HG02798 (cell line): ENCODE results near the gene HSPB2.
"Not testable (repeated sequence)": the region's sequence is repeated elsewhere in the genome, so short reads cannot be mapped to it uniquely, and the experiment has no call there.

Source experiments
- ATAC-seq: cut with Tn5 transposase; IDR thresholded peaks from one replicate; pipeline ENCODE4 v1.9.1; 2021; ENCODE audit warnings: mild to moderate bottlenecking; ENCODE audit not compliant: unreplicated experiment, poor library complexity

HSPB2 gene

DNA sequence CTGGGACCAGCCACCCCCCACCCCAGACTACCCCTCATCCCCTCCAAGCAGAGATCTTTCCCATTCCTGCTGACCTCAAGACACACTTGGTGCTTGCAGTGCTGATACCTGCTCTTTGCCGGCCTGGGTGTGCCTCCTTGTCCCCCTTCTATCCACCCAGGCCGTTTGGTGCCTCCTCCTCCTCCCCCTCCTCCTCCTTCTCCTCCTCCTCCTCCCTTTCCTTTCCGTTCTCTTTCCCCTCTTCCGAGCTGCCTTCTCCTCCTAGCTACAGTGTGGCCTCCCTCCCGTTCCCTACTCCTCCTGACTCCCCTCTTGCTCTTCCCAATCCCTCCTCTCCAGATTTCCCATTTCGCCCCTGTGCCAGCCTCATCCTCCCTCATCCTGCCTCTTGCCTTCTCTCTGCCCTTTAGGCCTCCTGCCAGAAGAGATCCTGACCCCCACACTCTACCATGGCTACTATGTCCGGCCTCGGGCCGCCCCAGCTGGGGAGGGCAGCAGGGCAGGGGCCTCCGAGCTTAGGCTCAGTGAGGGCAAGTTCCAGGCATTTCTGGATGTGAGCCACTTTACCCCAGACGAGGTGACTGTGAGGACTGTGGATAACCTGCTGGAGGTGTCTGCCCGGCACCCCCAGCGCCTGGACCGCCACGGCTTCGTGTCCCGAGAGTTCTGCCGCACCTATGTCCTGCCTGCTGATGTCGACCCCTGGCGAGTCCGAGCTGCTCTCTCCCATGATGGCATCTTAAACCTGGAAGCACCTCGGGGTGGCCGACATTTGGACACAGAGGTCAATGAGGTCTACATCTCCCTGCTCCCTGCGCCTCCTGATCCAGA, 712 bp downstream of the HSPB2 start:
- ATAC-seq, result no peak

- no peak for ATAC-seq
Measured at GRCh38 chr11:111913997-111914396, 1.5 kb downstream of the HSPB2 start.

GRCh38 chr11:111916768-111917167, 4.2 kb downstream of the HSPB2 start:
- no peak for ATAC-seq

DNA sequence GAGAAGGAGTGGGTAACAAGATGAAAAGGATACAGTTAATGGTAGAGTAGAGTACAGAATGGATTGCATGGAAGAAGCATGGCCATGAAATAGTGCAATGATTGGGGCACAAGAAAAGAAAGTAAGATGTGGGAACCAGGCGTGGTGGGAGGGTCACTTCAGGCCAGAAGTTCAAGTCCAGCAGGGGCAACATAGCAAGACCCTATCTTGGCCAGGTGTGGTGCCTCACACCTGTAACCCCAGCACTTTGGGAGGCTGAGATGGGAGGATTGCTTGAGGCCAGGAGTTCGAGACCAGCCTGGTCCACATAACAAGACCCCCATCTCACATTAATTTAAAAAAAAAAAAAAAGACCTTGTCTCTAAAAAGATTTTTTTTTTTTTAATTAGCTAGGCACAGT, 4.8 kb downstream of the HSPB2 start:
- ATAC-seq, result no peak

DNA sequence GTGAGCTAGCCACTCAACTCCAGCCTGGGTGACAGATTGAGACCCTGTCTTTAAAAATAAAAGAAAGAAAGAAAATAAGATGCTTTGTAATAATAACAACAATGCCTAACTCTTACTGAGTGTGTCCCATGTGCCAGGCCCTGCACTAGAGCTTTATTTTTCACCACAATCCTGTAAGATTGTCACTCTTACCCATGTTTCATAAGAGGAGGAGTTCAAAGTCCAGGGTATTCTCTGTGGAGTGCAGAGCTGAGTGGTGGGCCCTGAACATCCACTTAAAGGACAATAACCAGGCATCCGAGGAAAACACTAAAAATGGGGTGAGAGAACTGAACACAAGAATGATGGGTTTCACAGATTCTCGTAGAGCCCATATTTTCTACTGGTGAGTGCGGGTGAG, 5.3 kb downstream of the HSPB2 start:
- no peak for ATAC-seq

DNA sequence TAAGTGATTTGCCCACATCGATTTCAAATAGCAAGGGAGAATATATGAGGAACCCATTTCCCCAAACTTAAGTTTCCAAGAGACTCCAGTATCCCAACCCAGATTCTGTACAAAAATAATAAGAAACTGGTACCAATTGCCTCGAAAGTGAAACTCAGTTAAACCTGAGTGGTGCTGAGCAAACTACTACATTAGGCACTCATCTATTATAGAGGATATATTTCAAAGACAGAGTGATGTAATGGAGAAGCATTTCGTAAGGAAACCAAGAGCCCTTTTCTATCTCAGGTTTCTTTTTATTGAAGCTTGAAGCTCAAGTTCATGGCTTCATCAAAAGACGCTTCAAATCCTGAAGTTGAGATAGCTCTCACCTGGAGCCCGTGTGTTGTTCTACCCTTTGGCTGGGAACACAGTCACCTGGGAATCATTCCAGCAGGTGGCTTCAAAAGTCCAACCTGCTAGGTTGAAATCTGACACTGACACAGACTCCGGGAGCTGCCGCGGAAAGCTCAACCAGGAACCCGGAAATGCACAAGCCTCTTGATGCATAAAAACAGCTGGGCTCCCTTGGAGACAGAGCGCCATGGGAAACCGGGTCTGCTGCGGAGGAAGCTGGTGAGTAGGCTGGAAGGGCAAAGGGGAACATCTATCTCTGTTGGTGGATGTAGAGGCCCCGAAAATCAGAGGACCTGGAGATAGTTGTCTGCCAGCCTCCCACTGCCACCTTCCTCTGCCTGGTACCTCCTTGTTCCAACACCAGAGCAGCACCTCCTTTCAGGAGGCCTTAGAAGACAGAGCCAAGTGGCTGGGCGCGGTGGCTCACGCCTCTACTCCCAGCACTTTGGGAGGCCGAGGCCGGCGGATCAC, 6.1 kb downstream of the HSPB2 start, which contains the start of gene C11orf52:
TSS of gene C11orf52 (plus strand) at position 524 of the 867 bp plus-strand sequence. CDS start at position 584, 60 bp downstream.
- no peak for ATAC-seq

GRCh38 chr11:111920908-111921307, 8.4 kb downstream of the HSPB2 start:
- ATAC-seq, result no peak

GRCh38 chr11:111921541-111922230, 9.2 kb downstream of the HSPB2 start:
- ATAC-seq, result no peak

- ATAC-seq, result no peak
Measured at GRCh38 chr11:111922803-111923202, 10.3 kb downstream of the HSPB2 start.

DNA sequence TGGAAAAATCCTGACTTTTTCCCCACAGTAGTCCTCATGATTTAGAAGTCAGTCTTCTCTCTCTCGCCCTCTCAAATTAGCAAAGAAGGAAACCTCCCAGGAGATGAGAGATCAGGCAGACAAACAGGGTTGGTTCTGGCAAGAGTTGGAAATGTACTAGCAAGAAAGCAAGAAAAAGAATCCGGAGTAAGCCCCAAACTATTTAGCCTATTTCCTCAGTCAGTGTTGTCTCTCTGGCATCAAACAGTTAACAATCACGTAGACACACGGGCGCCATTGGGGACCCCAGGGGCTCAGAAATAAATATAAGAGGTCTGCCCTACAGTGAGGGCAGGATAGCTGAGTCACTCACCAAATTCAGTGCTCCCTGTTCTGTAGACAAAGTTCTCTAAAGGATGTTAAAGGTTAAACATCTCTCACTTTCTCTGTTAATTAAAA, 10.8 kb downstream of the HSPB2 start:
- ATAC-seq, result no peak

DNA sequence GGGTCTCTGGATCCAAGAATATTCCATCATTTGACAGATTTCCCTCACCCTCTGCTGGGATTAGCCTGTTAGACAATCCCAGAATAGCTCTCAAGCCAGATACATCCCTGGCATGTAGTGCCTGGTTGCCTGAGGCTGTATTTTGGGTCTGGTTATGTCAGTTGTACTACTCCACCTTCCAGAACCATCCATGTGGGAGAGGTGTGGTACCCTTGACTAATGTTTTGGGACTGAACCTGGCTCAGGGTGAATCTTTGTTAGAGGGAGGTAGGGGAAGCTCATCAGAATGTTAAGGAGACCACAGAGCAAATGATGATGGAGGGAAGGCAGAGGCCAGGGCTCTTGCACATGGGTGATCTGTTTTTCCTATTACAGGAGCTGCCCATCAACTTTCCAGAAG, 11.4 kb downstream of the HSPB2 start:
- no peak for ATAC-seq

DNA sequence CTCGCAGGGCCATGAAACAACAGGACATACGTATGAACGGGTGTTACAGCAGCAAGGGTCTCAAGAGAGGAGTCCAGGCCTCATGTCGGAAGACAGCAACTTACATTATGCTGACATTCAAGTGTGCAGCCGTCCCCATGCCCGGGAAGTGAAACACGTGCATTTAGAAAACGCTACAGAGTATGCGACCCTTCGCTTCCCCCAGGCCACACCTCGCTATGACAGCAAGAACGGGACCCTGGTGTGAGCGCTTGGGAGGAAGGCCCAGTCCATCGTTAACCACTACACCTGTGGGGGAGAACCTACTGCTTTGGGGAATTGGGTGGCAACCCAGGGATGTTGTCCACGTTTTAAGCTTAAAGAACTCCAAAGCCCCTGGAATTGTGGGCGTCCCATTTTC, 13.4 kb downstream of the HSPB2 start:
- no peak for ATAC-seq

- peak; percentile 94 for ATAC-seq
Measured at GRCh38 chr11:111926505-111927391, 14.2 kb downstream of the HSPB2 start.

DNA sequence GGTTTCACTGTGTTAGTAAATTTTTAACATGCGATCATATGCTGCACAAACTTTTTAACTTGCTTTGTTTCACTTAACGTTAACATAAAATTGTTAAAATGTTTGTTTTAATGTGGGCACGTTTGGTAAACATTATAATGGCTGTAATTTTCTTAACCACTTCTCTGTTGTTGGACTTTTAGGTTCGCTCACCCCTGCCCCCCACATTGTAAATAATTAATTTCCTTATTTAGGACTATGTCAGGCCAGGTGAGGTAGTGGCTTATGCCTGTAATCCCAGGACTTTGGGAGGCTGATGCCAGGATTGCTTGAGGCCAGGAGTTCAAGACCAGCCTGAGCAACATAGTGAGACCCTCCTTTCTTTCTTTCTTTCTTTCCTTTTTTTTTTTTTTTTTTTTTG, 17.9 kb downstream of the HSPB2 start:
- ATAC-seq, result no peak

DNA sequence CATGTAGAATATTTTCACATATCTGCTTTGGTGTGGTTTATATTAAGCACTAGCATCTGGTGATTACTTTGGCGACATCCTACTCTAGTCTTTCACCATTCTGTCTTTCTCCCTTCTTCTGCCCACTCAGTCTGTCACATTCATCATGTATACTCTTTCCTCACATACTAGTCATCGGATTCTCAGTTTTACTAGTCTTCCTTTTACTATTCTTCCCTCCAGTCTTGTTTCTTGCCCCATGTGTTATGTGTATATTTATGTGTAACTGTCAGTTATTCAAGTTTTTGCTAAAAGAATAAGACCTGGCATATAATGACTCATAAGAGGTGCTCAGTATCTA, 20.0 kb downstream of the HSPB2 start:
- no peak for ATAC-seq

- not testable (repeated sequence) for ATAC-seq
Measured at GRCh38 chr11:111933176-111933575, 20.6 kb downstream of the HSPB2 start.

DNA sequence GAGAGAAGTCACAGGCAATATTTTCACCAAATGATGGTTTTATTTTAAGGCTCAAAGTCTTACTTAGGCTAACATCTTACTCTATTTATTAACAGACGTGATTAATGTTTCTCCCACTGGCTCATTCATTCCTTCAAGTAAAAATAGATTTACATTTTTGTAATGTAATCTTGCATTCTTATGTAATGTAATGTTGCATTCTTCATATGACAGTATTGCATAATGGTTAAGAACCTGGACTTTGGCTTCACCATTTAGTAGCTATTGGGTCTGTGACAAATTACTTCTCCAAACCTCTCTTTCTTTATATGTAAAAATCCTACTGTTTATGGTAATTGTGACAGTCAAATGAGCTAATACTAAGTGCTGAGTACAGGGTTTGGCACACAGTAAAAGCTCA, 21.3 kb downstream of the HSPB2 start:
- ATAC-seq, result no peak

GRCh38 chr11:111934306-111934705, 21.8 kb downstream of the HSPB2 start:
- no peak for ATAC-seq

GRCh38 chr11:111935317-111936039, 22.9 kb downstream of the HSPB2 start:
- no peak for ATAC-seq
